Mucosa of descending colon (tissue), 3 donors: ENCODE results near the gene RNF11. TPM values are rescaled to one million over a fixed set of nuclear protein-coding genes. Genes with fewer than 3 reads are reported as not detected.

Source experiments
- ATAC-seq: fragments of 200-7000 bp; cut with Tn5 transposase; one replicate; pipeline ENCODE4 v1.9.1; 2020; ENCODE audit warnings: mild to moderate bottlenecking, moderate library complexity
- DNase-seq, 3 donors: peaks; one replicate each; pipeline ENCODE4 v3.0.0-alpha.2; 2020
- H3K36me3 ChIP-seq: fragments of 200-600 bp; one replicate; pipeline ENCODE4 v1.8.0; 2021; ENCODE audit warnings: low read depth, mild to moderate bottlenecking
- H3K4me1 ChIP-seq: fragments of 200-600 bp; one replicate; pipeline ENCODE4 v1.8.0; 2021; ENCODE audit warnings: low read depth, mild to moderate bottlenecking
- H3K4me3 ChIP-seq: fragments of 200-600 bp; one replicate; pipeline ENCODE4 v1.8.0; 2021; ENCODE audit warnings: mild to moderate bottlenecking
- H3K9me3 ChIP-seq: fragments of 200-600 bp; one replicate; pipeline ENCODE4 v1.8.0; 2021; ENCODE audit warnings: mild to moderate bottlenecking
- CTCF ChIP-seq: fragments of 200-600 bp; IDR thresholded peaks from one replicate; pipeline ENCODE4 v1.8.0; 2022; ENCODE audit warnings: antibody characterized with exemption, mild to moderate bottlenecking
- intact Hi-C, 2 donors: fragments of 100-400 bp; cut with DNase I in 1 of 2; cut with micrococcal nuclease in 1 of 2; formaldehyde crosslinking; loops; one replicate each; pipeline versions ENCODE4 v1.11.0 to v1.11.1; 2022; cut with DNase I, micrococcal nuclease
- total RNA-seq, 3 donors: library from RNA; stranded (reverse); fragmentation: NEBNext Ultra II Directional in 2 of 3; extraction: Animal tissue kit (Norgen Biotek cat#: 25700) in 2 of 3; gene quantifications; one replicate each; pipeline versions ENCODE4 v1.2.1 to v1.2.4, GENCODE V29; 2021 to 2023
- donor health status: DM: no; HTN: no; CAD: no; lungs with moderate emphysema.
- donor health status: DM: no; HTN: no; CAD: no.
- donor health status: DM: no; HTN: yes; CAD: no.

RNF11 gene
- total RNA-seq, 3 donors from 2014 or later = 66.7 to 117 (median 84.7) TPM

- intact Hi-C loops = no loop called here
- Histone ChIP-seq H3K4me3 (no peak overlapping the region), H3K9me3 (no peaks in the 10 kb centered on the region), H3K4me1 (peaks cover 12% of the 10 kb centered on the region), H3K36me3 (no peaks in the 10 kb centered on the region)
- ATAC-seq = no peak
- no peak for TF ChIP-seq CTCF
- no peak for DNase-seq
Measured at GRCh38 chr1:51294566-51295184, 58.6 kb downstream of the RNF11 start.

- DNase-seq (no peak), ATAC-seq (no peak)
- no peaks in the 10 kb centered on the region for H3K36me3 ChIP-seq
Measured at GRCh38 chr1:51295926-51296325, 59.9 kb downstream of the RNF11 start.

GRCh38 chr1:51296383-51297357, 60.6 kb downstream of the RNF11 start:
- DNase-seq (peak; percentile 89 to 93 (median 93)), ATAC-seq (peak; percentile 94)
- H3K36me3 ChIP-seq = no peaks in the 10 kb centered on the region
- intact Hi-C loops = no loop called here
- peak; percentile 94 for TF ChIP-seq CTCF
- no peak overlapping the region for H3K4me3 ChIP-seq
- H3K9me3 ChIP-seq = no peaks in the 10 kb centered on the region
- H3K4me1 ChIP-seq = peaks cover 12% of the 10 kb centered on the region

More at GRCh38 chr1:51295926-51296325, 59.9 kb downstream of the RNF11 start:
- intact Hi-C loops = no loop called here
- TF ChIP-seq CTCF = no peak
- peaks cover 12% of the 10 kb centered on the region for H3K4me1 ChIP-seq
- no peak overlapping the region for H3K4me3 ChIP-seq
- H3K9me3 ChIP-seq = no peaks in the 10 kb centered on the region

GRCh38 chr1:51297401-51298321, 61.6 kb downstream of the RNF11 start:
- peak; percentile 81 for ATAC-seq
- Histone ChIP-seq H3K4me1 (peaks cover 12% of the 10 kb centered on the region), H3K36me3 (no peaks in the 10 kb centered on the region), H3K4me3 (no peak overlapping the region), H3K9me3 (no peaks in the 10 kb centered on the region)
- peak; percentile 60 to 76 (median 72) for DNase-seq
- intact Hi-C loops = no loop called here
- no peak for TF ChIP-seq CTCF

- Histone ChIP-seq H3K4me3 (no peak overlapping the region), H3K9me3 (no peaks in the 10 kb centered on the region), H3K4me1 (peaks cover 12% of the 10 kb centered on the region), H3K36me3 (no peaks in the 10 kb centered on the region)
- DNase-seq (no peak), ATAC-seq (no peak)
- TF ChIP-seq CTCF = no peak
- intact Hi-C loops = no loop called here
Measured at GRCh38 chr1:51298322-51298705, 62.2 kb downstream of the RNF11 start.
